ENCODE measurements around the gene POU6F2.

- TF ChIP-seq CTCF (tag by site-specific recombination; IDR thresholded peaks at IDR 0.05), result no peak
- TF ChIP-seq TCF7L2 (IDR thresholded peaks at IDR 0.05; ENCODE audit: borderline replicate concordance, low read depth, low read length), result no peak
- TF ChIP-seq SCRT2 (tag by site-specific recombination; IDR thresholded peaks at IDR 0.05), result no peak
- TF ChIP-seq ZNF16 (tag by site-specific recombination; IDR thresholded peaks at IDR 0.05; ENCODE audit: low read depth), result no peak
- TF ChIP-seq SETDB1 (IDR thresholded peaks at IDR 0.05; ENCODE audit: insufficient read length, low read length), result no peak
- no peak for TF ChIP-seq ZNF514 (tag by site-specific recombination; IDR thresholded peaks at IDR 0.05)
- no peak for TF ChIP-seq ZFP41 (tag by site-specific recombination; IDR thresholded peaks at IDR 0.05; ENCODE audit: borderline replicate concordance)
- TF ChIP-seq SP7 (tag by site-specific recombination; IDR thresholded peaks at IDR 0.05), result no peak
- TF ChIP-seq ZNF140 (tag by site-specific recombination; IDR thresholded peaks at IDR 0.05), result no peak
- TF ChIP-seq REST (tag by site-specific recombination; IDR thresholded peaks at IDR 0.05), result no peak
- no peak for TF ChIP-seq ZBTB7A (tag by site-specific recombination; IDR thresholded peaks at IDR 0.05; ENCODE audit: low read depth)
Measured at GRCh38 chr7:39091774-39092173, 114.1 kb downstream of the POU6F2 start.

All from HEK293 (cell line).